KG1 (cell line): Measurements from ENCODE around the gene SPARC.

Source experiments
- DNase-seq: peaks from one replicate; lab custom pipeline; 2025; lab: John Stamatoyannopoulos, UW

Gene SPARC

DNA sequence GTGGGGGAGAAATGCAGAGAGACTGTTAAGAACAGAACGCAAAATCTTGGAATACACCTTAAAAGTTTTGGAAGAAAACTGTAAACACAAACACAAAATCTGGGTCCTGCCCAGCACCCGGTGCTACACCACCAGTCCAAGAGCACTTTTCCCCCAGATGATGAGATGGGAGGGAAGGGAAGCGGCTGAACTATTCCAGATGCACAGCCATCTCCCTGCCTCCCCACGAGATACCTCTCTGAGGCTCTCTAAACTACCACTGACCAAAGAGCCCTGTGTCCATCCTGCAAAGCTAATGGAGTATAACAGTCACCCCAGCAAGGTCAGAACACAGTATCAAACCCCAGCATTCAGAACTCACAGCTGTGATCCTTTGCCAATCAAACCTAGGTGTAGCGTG, 8.0 kb downstream of the SPARC start:
- DNase-seq: no peak

DNA sequence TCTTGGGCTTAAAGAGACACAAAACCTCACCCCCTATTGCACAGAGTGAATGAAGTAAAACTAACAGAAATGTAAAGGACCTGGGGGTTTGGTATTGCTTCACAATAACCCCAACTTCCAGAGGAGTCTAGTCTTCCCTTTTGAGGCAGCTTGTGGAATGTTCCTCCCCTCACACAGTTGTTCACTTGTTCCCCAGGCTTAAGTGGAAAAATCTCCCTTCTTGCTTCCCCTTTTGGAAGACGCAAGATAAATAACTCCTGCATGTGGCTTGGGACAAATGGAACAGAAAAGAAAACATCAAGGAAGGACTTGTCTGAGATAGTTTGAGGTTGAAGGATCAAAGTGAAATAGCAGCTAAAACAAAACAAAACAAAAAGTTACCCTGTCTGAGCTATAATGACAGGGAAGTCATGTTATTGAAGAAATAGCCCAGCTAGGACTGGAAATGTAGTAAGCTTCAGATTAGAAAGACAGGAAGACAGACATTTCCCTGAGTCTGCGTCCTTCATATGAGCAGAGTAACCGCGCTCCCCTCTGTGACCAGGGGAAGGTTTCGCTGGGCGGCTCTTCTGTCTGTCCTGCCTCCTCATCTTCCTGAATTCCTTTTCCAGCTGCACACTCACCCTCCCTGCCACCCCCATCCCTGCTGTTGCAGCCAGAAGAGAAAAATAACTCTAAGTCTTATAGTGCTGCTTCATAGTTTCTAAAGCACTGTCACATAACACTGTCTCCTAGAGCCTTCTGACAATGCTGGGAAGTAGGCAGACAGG, 8.8 kb downstream of the SPARC start:
- DNase-seq: no peak

DNA sequence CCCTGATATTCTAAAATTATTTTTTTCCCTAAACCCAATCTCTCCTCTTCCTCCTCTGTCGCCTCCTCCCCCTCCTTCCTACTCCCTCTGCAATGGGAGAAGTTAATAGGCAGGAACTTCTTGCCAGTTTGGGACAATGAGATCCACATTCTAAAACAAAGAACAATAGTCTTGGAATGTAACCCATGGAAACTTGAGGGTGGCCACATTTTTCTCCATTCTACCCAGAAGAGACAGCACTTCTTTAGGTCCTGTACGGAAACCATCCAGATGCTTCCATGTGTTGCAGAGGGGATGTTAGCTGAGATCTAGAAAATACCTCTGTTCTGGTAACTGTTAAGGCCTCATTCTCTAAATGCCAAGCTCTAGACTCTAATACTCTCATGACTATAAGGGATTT, 10.0 kb downstream of the SPARC start:
- no peak for DNase-seq

DNA sequence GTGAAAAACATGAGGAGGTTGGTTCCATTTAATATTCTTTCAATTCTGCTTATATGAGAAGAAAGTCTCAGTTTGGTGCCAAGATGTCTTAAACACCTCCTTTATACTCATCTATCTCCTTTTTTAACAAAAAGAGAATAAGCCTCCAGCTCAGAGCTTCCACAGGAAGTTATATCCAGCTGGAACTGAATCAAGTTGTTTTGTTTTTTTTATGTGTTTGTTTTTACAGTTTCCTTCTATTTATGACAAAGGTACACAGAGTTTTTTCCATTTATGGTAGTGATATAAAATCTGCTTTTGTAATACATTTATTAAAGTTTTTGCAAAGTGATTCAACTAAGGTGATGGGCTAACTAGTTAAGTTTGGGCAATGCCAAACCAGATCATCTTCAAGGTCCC, 10.4 kb downstream of the SPARC start:
- DNase-seq: no peak

DNA sequence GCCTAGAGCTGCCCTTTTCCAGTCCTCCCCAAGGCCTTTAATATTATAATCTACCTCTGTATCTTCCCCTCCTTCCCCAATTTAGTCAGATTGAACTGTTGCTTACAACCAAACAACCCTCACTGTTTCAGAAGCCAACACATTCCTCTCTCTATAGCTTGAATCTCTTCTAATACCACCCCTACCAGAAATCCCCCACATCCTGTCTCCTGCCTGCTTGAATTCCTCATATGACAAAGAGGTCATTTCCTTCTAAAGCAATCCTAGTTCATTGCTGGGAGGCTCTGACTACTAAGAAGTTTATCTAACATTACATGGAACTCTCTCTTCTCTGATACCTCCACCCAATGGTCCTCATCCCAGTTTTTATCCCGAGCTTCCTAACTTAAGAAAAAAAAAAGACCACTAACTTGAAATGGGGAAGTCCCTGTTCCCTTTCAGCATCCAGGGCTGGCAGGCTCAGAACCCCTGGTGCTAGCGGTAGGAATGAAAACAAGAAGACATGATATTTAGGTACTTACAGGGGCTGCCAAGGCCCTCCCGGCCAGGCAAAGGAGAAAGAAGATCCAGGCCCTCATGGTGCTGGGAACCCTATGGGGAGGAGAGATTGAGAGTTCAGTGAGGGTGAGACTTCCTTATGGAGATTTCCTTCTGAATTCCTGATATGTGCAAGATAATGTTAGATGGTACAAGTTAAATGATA, 11.0 kb downstream of the SPARC start:
- no peak for DNase-seq

DNA sequence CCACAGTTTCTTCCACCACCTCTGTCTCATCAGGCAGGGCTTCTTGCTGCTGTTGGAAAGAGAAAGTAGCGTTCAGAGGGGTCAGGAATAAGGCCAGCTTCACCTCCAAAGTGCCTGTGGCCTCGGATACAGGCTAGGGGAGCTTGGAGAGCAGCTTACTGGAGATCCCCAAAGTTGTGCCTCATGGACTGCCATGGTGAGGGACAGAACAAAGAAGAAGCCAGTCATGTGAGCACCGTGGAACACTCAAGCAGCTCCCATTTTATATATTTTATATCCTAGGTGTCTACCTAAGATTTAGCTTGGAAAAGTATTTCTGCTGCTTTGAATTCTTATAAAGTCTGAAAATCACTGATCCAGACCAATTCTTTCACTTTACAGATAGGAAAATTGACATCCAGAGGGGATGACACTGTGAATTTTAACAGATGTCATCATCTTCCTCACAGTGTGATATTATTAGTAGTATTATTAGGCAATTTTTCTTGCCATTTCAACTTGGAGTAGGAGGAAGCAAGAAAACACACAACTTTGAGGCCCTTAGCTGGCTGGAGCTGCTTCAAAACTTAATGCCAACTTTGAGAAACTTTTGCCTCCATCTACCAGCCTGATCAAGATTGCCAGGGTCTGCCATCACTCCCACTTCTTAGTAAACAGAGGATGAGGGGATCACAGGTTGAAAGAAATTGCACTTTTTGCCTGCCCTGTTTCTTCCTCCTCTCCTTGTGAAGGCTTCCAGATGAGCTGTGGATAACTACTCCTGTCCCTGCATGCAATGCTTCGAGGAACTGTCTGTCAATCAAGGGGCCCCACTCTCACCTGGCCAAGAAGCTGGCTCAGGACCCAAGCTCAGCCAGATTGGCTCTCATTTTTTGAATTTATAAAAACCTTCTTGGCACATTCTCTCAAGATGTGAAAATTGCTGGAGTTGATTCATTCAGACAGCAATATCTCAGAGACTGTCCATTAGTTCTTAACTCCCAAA, 11.8 kb downstream of the SPARC start:
- no peak for DNase-seq

DNA sequence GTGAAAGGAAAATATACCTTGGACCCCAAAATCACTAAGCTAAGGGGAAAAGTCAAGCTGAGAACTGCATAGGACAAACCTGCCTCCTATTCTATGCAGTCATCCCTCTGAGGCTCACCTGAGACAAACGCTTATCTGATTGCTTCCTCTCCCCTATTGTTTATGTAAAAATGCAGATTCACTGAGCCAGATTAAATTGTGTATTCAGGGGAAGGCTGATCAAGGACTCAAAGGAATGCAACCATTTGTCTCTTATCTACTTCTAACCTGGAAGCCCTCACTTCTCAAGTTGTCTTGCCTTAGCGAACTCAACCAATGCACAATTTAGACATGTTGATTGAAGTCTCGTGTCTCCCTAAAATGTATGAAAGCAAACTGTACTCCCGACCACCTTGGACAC, 13.3 kb downstream of the SPARC start:
- no peak for DNase-seq

DNA sequence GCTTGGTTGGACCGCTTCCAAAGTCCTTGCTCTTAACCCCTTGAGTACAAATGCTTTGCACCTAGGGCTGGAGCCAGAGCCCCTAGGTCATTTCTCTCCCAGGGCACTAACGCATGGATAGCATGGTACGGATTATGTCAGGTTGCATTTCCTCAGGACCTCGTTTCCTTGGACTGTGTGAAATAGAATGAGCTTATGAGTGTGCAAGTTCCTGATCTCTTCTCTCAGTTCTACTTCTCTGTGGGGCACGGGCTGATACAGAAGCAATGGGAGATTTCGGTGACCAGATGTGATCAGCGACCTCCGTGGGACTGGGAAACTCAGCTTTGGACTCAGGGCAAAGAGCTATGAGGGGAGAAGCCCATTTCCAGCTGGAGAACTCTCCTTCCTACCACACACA, 14.2 kb downstream of the SPARC start:
- DNase-seq: no peak

DNA sequence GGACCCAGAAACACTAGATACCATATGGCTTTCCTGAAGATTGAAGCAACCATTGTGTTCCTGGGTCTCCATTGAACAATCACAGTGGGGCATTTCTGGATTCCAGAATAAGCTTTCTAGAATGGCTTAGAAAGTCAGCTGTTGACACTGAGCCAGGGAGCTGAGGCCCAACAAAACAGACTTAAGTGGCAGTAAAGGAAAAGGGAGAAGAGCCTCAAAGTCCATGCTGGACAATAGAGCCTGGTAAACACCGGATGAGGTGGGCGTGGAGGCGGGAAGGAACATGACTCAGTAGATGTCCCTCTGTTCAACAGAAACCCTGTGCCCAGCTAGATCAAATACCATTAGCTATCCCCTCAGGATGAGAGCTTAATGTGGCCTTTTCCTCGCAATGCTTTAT, 14.8 kb downstream of the SPARC start:
- no peak for DNase-seq

DNA sequence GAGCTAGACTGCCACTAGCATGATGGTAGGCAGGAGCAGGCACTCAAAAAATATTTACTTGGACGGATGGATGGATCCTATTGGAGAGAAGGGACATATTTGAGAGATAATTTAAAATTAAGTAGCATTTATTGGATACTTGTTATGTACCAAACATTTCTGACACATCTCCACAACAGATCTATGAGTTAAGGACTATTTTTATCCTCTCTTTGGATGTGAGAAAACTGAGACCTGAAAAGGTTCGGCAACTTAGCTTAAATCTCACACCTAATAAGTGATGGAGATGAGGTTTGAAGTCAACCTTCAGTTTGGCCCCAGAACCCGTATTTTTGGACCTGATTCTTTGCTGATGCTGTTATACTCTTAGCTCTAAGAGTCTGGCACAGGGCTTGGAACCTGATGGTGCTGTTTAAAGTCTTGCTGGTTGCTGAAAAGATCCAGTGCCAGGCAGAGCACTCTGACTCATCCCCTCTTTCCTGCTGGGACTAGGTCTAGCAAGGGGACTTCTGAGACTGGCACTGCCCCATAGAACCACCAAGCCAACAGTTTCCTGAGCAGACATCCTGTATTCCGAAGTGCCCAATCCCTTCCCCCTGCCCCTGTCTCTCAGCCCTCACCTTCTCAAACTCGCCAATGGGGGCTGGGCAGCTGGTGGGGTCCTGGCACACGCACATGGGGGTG, 15.6 kb downstream of the SPARC start:
- DNase-seq: no peak

DNA sequence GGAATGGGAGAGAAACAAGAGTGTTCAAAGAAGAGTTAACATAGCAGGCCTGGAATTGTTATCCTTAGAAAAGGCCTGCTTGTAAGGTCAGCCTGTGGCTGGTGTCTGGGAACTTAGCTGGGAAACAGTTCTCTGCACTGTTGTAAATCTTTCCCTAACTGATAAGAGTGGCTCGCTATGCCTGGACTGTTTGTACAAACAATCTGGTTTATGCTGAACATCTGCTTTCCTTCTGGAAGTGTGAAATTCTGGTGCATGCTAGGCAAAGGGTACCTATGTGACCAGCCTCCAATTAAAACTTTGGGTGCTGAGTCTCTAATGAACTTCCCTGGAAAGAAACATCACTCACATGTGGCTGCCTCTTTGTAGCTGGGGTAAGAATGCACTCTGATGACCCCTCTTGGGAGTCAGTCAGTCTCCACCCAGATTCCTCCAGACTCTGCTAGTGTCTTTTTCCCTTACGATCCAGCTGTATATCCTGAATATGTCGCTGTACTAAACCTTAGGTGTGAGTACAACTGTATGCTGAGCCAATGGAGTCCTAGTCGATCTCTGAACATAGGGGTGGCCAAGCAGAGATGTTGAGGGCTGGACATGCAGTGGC, 16.5 kb downstream of the SPARC start:
- DNase-seq: no peak

DNA sequence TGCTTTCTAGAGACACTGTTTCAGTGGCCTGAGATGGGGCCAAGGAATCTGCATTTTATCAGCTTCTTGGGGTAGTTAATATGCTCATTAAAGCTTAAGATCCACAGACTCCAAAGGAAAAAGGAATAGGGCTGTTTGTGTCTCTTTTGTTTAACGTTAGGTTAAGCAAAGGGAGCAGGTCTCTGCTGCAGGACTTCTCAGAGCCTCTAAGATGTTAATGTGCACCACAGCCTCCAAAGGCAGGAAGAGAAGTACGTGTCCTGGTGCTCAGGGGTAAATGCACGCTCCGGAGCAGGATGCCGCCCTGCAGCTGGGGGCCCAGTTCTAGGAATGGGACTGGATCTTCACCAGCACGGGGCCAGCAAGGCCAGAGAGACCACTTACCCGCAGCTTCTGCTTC, 19.6 kb downstream of the SPARC start:
- DNase-seq: no peak

DNA sequence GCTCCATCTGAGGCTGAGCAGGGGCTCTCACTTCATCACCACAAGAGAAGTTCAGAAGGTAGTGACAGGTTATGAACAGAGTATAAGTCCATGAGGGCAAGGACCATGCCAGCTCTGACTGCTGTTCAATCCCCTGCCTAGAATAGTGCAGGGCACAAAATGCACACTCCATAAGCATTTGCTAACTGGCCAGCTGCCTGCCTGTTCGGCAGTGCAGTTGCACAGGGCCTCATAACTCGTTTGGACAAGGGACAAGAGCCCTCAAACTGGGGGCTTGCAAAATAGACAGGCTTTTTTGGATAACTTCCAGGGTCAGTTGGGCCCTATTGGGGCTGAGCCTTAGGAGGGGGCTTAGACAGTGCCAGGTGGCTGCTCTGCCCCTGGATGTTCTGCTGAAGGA, 21.1 kb downstream of the SPARC start:
- DNase-seq: no peak

DNA sequence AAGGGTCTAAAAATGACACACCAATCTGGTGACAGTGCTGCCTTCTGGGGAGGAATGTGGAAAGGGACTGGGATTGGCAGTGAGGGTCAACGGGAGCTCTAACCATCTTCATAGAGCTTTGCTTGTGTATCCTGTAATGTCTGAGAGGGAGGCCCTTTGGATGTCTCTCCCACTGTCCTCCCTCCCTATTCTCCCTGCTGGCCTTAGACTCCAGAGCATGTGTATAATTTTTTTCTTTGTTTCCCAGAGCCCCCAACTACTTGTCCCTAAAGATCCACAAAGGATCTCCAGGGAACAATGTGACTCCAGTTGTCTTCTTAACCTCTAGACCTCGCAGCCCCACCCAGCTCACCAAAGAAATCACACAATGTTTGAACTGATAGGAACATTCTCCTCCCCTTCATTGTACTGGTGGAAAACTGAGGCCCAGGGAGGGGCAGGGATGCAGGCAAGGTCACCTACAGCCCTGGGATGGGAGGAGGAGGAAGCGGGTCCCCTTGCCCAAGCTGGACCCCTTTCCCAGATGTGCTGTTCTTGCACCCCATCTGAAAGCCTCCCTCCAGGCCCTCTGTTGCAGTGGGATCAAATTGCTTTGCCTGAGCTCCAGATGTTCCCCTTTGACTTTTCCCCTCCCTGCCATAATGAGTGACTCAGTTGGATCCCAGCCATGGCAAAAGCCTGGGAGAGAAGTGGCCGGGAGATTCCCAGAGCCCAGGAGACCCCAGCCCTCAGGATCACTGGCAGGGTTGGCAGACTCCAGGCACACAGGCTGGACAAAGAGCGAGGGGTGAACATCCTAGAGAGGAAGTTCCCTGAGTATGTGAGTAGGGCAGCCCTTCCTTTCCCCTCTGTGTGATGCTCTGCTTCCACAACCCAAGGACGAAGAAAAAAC, 21.8 kb downstream of the SPARC start:
- no peak for DNase-seq

DNA sequence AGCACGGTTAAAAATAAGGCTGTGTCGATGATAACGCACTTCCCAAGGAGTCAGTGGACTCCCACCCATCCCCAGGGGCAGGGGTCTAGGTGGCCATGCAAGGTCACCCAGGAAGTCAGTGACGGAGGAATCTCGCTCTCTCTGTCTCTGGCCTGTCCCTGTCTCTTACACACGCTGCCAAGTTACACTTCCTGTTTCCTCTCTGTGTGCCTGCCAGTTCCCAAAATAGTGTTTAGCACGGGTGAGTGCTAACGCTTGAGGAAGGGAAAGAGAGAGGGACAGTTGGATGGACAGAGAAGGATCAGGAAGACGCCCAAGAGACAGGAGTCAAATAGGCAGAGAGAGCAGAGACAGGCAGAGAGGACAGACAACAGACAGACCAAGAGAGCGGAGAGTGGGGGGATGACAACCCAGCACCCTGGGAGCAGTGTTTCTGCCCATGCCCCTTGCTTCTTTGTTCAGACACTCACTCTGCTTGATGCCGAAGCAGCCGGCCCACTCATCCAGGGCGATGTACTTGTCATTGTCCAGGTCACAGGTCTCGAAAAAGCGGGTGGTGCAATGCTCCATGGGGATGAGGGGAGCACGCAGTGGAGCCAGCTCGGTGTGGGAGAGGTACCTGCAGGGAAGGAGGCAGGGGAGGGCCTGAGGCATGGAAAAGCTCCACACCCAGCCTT, 23.0 kb downstream of the SPARC start:
- no peak for DNase-seq

DNA sequence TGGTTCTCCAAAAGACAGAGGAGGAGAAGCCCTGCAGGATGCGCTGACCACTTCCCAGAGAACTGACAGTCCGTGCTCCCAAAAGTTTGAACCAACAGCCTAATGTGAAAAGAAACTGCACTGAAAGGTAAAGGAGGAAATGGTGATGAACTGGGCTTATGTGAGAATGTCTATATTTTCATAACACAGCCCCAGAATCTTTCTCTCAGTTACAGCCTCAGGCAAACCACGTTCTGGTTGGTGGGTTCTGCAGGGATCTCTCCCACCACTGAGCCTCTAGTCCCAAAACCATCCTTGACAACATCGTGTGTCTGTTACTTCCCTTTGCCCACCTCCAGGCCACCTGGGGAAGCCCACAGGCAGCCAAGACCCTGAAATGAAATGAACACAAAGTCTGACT, 23.9 kb downstream of the SPARC start:
- DNase-seq: no peak

DNA sequence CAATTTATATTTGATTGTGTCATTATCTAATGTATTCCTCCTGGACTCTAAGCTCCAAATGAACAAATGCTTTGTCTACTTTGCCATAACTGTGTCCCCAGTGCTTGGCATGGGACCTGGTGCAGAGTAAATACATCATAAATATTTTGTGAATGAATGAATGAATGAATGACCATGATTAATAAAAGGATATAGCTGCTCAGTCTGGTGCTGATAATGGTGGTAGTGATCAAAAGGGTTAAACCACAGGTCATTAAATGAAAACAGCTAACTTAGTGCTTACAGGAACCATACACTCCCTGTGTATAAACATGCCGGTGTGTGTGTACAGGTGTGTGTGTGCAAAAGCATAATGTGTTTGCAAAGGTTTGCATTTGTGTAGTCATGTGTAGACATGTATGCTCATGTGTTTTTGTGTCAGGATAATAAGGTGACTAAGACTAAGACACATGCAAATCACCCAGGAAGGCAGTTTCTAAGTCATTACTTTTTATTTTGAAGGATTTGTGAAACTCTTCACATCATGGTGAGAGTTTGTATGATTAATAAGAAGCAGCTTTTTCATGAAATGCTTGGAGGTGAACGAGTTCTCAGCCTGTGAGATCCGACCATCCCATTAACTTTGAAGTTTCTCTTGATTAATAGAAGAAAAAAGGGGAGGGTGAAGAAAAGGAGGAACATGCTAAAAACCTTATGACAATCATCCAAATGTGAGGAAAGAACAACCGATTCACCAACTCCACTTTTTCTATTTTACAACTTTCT, 24.6 kb downstream of the SPARC start:
- no peak for DNase-seq

DNA sequence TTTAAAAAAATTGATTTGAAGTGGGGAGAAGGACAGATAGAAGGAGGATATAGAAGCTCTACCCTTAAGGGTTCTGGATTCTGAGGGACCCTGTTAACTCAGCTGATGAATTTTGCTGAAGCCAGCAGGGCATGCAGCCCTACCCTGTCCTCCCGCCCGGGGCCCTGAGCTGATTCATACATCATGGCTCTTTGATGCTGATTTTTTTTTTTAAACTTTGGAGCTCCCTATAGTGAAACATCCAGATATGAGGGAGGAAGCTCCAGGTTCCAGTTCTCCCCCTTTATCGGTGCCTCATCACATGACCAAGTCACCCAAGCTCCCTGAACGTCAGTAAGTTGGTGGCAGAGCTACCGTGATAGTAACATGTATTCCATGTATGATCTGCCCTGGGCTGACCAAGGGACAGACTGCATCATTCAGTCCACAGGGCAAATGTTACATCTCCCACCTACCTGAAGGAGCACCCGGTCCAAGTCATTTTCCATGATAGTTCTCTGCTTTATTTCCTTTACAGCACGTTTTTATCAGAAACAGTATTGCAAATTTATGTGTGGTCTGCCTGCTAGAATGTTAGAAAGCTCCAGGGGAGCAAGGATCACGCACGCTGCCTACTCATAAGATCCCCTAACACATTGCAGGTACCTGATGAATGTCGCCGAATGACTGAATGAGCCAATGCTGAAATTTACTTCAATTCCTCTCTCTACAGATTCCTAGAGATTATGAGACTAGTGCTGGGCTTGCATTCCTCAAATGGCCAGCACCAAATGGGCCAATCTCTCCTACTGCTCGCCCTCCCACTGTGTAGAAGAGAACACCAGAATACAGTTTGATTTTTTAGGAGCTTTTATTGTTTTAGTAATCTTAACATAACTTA, 25.9 kb downstream of the SPARC start:
- DNase-seq: no peak
